Transverse colon (tissue), 4 donors: ENCODE results near the gene TNFRSF6B. TPM values are rescaled to one million over a fixed set of nuclear protein-coding genes. Genes with fewer than 3 reads are reported as not detected.

ENCODE experiments used
- DNase-seq: peaks from one replicate; pipeline ENCODE4 v3.0.0-alpha.2; 2019
- H3K27ac ChIP-seq, 4 donors: fragments of 200-600 bp; sonication (generic); 2 replicates each; pipeline ENCODE4 v1.5.1; 2016 to 2018; ENCODE audit warnings: inconsistent platforms in 4 of 4
- H3K27me3 ChIP-seq: fragments of 200-600 bp; sonication (generic); 2 replicates; pipeline ENCODE4 v1.5.1; 2017; ENCODE audit warnings: inconsistent platforms
- H3K36me3 ChIP-seq, 4 donors: fragments of 200-600 bp; sonication (generic); 2 replicates each; pipeline ENCODE4 v1.5.1; 2017 to 2019; ENCODE audit warnings: inconsistent platforms in 4 of 4
- H3K4me1 ChIP-seq, 4 donors: fragments of 200-600 bp; sonication (generic); 2 replicates each; pipeline ENCODE4 v1.5.1; 2017 to 2020; ENCODE audit warnings: inconsistent platforms in 4 of 4
- H3K4me3 ChIP-seq, 4 donors: fragments of 200-600 bp; sonication (generic); 1 replicate in 1 of 4; 2 replicates in 3 of 4; pipeline versions ENCODE4 v1.5.1 to v1.6.1; 2017 to 2019; ENCODE audit warnings: inconsistent platforms in 4 of 4
- H3K9me3 ChIP-seq, 2 donors: fragments of 200-600 bp; sonication (generic); 2 replicates each; pipeline ENCODE4 v1.5.1; 2017 to 2019; ENCODE audit warnings: inconsistent platforms in 2 of 2
- EP300 ChIP-seq: sonication (generic); formaldehyde crosslinking; IDR thresholded peaks from one replicate; pipeline ENCODE4 v1.6.1; 2017; ENCODE audit warnings: antibody characterized with exemption, low read depth
- POLR2A ChIP-seq: fragments of 450-650 bp; IDR thresholded peaks from one replicate; pipeline ENCODE4 v1.6.1; 2016; ENCODE audit warnings: antibody characterized with exemption, mild to moderate bottlenecking, moderate library complexity
- POLR2AphosphoS5 ChIP-seq, 3 donors: sonication (generic); formaldehyde crosslinking; IDR thresholded peaks; one replicate each; pipeline ENCODE4 v1.6.1; 2016; ENCODE audit warnings: antibody characterized with exemption in 3 of 3
- WGBS, 2 donors: methylation state at CpG; one replicate each; pipeline ENCODE4 v1.1.5; 2018; ENCODE audit warnings: low coverage in 1 of 2; 5-methylcytosine and 5-hydroxymethylcytosine counted together
- in situ Hi-C, 4 donors: fragments of 200-750 bp; cut with MboI; loops; one replicate each; pipeline versions ENCODE4 v1.15.0 to v1.15.1; 2017; ENCODE audit warnings: low sequenced_read_pairs in 3 of 4, low pct_ligation_motif_present in 1 of 4, low pct_unique_long_range_greater_than_20kb in 1 of 4
- intact Hi-C: fragments of 100-400 bp; cut with DNase I; formaldehyde crosslinking; loops from one replicate; pipeline ENCODE4 v1.15.1; 2023; ENCODE audit warnings: low total_unique reads
- total RNA-seq, 4 donors: library from RNA; depleted of rRNA; stranded (reverse); fragments of >200 nt; gene quantifications; one replicate each; pipeline ENCODE4 v1.1.0, GENCODE V29; 2016
- TF ChIP-seq, protein P1 (sequence below), 5 experiments: fragments of 200-600 bp in 3 of 5; fragments of 450-650 bp in 2 of 5; sonication (generic) in 3 of 5; IDR thresholded peaks; 1 replicate in 2 of 5; 2 replicates in 3 of 5; pipeline ENCODE4 v1.5.1; 2016 to 2017; ENCODE audit warnings: antibody characterized with exemption in 5 of 5, inconsistent platforms in 3 of 5, mild to moderate bottlenecking in 2 of 5, moderate library complexity in 1 of 5

TNFRSF6B gene
- total RNA-seq, 4 donors from 2014 or later, result 4.2 to 34.4 (median 13.6) TPM

DNA sequence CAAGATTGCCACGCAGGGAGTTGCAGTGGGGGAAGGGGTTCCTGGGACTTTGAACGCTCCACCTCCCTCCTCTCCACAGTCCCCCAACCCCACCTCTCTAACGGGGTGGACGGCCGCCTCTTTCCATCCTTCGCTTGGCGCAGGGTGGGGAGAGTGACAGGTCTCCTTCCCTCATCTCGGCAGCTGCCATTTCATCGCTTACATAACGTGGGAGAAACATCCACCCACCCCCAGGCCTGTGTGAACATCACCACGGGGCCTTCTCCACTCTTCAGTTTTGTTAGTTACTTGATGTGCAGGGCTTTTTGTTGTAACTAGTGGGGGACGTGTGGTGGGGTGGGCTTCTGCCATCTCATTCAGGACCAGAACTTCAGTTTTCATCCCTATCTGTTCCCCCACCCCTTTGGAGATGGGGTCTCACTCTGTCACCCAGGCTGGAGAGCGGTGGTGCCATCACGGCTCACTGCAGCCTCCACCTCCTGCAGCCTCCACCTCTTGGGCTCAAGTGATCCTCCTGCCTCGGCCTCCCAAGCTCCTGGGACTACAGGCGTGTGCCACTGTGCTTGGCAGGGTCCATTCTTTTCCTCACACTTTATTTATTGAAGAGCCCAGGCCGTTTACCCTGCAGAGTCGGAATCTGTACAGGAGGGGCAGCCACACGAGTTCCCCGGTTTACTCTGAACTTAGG lies 20.6 kb upstream of the TNFRSF6B start:
- WGBS, 2 donors, result 87 to 95% methylated on average over 3 to 20 of the region's 20 CpGs
- TF ChIP-seq POLR2A (no peak), EP300 (no peak), POLR2AphosphoS5 (IDR thresholded peaks at IDR 0.05) (no peak)
- TF ChIP-seq, protein P1, sequence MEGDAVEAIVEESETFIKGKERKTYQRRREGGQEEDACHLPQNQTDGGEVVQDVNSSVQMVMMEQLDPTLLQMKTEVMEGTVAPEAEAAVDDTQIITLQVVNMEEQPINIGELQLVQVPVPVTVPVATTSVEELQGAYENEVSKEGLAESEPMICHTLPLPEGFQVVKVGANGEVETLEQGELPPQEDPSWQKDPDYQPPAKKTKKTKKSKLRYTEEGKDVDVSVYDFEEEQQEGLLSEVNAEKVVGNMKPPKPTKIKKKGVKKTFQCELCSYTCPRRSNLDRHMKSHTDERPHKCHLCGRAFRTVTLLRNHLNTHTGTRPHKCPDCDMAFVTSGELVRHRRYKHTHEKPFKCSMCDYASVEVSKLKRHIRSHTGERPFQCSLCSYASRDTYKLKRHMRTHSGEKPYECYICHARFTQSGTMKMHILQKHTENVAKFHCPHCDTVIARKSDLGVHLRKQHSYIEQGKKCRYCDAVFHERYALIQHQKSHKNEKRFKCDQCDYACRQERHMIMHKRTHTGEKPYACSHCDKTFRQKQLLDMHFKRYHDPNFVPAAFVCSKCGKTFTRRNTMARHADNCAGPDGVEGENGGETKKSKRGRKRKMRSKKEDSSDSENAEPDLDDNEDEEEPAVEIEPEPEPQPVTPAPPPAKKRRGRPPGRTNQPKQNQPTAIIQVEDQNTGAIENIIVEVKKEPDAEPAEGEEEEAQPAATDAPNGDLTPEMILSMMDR (IDR thresholded peaks at IDR 0.05), result no peak
- in situ Hi-C loops, result no loop called here

DNA sequence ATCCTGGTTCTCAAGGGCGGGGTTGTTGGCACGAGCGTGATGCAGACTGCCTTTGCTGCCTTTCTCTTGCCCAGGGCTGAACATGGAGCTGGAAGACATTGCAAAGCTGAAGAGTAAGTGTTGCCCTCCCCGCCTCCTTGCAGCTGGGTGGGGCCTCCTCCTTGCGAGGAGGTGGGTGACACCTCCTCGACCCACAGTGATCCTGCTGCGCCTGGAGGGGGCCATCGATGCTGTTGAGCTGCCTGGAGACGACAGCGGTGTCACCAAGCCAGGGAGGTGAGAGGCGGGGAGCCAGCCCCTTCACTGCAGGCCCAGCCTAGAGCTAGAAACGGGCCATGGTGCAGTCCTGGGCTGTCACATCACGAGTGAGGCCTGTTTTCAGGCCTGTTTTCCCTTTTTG lies 18.4 kb upstream of the TNFRSF6B start:
- TF ChIP-seq POLR2A (no peak), EP300 (no peak), POLR2AphosphoS5 (IDR thresholded peaks at IDR 0.05) (no peak)
- TF ChIP-seq, protein P1 (IDR thresholded peaks at IDR 0.05), result no peak
- H3K27ac ChIP-seq, result no peak overlapping the region
- H3K9me3 ChIP-seq, result no peaks in the 10 kb centered on the region
- H3K27me3 ChIP-seq, result no peaks in the 10 kb centered on the region
- no peaks in the 10 kb centered on the region for H3K36me3 ChIP-seq
- intact Hi-C loops (no loop called here), in situ Hi-C loops (no loop called here)
- H3K4me3 ChIP-seq, result no peak overlapping the region
- DNase-seq, result no peak
- 79% methylated on average over 7 of the region's 13 CpGs; no CpG with 5 or more reads in 1 of the 2 donors for WGBS, 2 donors
- H3K4me1 ChIP-seq, result peaks cover 0 to 12% (median 8%) of the 10 kb centered on the region in 4 donors

More for the DNA sequence above, 20.6 kb upstream of the TNFRSF6B start:
- no peaks in the 10 kb centered on the region for H3K27me3 ChIP-seq
- no peak overlapping the region for H3K4me3 ChIP-seq
- H3K4me1 ChIP-seq, result no peaks in the 10 kb centered on the region
- H3K9me3 ChIP-seq, result no peaks in the 10 kb centered on the region
- H3K36me3 ChIP-seq, result no peaks in the 10 kb centered on the region
- no peak overlapping the region for H3K27ac ChIP-seq
- intact Hi-C loops, result no loop called here
- no peak for DNase-seq

DNA sequence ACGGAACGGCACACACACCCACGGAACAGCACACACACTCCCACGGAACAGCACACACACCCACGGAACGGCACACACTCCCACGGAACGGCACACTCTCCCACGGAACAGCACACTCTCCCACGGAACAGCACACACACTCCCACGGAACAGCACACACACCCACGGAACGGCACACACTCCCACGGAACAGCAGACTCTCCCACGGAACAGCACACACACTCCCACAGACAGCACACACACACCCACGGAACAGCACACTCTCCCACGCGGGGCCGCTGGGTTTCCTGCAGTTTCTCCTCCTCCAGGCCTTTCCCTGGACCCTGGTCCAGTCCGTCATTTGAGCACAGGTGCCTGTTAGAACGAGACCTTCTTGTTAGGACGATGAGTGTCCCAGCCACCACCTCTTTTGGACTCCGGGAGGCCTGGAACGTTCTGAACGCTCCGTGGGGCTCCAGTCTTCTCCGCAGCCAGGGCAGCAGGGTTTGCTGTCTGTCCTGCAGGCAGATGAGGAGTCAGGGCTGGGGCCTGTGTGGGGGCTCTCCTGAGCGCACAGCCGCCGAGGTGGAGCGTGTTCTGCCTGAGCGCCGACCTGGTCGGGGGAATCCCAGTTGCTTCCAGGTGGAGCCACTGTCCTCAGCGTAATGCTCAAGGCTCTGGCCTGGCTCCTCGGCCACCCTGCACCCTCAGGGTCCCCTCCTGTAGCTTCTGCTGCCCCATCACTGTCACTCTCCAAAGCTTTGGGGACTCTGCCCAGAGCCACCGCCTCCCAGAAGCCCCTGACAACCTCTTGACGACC lies 17.6 kb upstream of the TNFRSF6B start:
- DNase-seq, result no peak

DNA sequence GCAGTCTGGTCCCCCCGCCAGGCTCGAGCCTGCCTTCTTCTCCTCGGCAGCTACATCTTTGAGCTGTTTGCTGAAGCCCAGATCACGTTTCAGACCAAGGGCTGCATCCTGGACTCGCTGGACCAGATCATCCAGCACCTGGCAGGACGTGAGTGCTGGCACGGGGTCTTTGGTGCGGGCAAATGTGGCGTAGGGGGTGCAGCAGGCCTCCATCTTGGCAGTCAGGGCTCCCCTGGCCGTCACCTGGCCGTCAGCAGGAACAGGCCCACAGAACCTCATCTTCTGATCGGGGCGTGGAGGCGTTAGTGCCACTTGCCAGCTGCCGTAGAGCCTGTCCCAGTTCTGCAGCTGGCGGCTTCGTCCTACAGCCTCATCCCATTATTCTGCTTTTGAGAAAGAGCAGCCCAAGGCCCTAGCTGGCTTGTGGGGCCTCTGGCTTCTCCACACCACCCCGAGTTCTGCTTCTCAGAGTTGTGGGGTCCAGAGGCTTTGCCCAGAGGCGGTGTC lies 16.6 kb upstream of the TNFRSF6B start:
- in situ Hi-C loops (no loop called here), intact Hi-C loops (no loop called here)
- no peaks in the 10 kb centered on the region for H3K27me3 ChIP-seq
- 90 to 100% methylated on average over 1 to 19 of the region's 19 CpGs for WGBS, 2 donors
- no peak overlapping the region for H3K27ac ChIP-seq
- DNase-seq, result no peak
- no peak overlapping the region for H3K4me3 ChIP-seq
- H3K9me3 ChIP-seq, result no peaks in the 10 kb centered on the region
- TF ChIP-seq POLR2A (no peak), POLR2AphosphoS5 (IDR thresholded peaks at IDR 0.05) (no peak), EP300 (no peak)
- TF ChIP-seq, protein P1 (IDR thresholded peaks at IDR 0.05), result no peak
- H3K4me1 ChIP-seq, result peaks cover 0 to 14% (median 8%) of the 10 kb centered on the region in 4 donors
- no peaks in the 10 kb centered on the region for H3K36me3 ChIP-seq

More for the DNA sequence above, 17.6 kb upstream of the TNFRSF6B start:
- Histone ChIP-seq H3K4me3 (no peak overlapping the region), H3K36me3 (no peaks in the 10 kb centered on the region), H3K27ac (no peak overlapping the region), H3K9me3 (no peaks in the 10 kb centered on the region), H3K4me1 (peaks cover 0 to 14% (median 8%) of the 10 kb centered on the region in 4 donors), H3K27me3 (no peaks in the 10 kb centered on the region)
- in situ Hi-C loops (no loop called here), intact Hi-C loops (no loop called here)
- TF ChIP-seq POLR2A, result no peak
- no peak for TF ChIP-seq EP300
- TF ChIP-seq POLR2AphosphoS5 (IDR thresholded peaks at IDR 0.05), result no peak
- TF ChIP-seq, protein P1 (IDR thresholded peaks at IDR 0.05), result no peak
- WGBS, 2 donors, result 88% methylated on average over 36 of the region's 38 CpGs; no CpG with 5 or more reads in 1 of the 2 donors
